K562 (cell line): Measurements from ENCODE around the gene METAP2. TPM values are rescaled to one million over a fixed set of nuclear protein-coding genes. Genes with fewer than 3 reads are reported as not detected.

Experiments
- BDP1 ChIP-seq: IDR thresholded peaks from 3 replicates; pipeline ENCODE4 v1.6.1; 2011; ENCODE audit not compliant: insufficient read length, insufficient read depth
- RBM25 ChIP-seq: fragments of 200-400 bp; formaldehyde crosslinking; IDR thresholded peaks from 2 replicates; pipeline ENCODE4 v1.6.1; 2018; ENCODE audit warnings: low read length, low read depth, moderate library complexity; ENCODE audit not compliant: severe bottlenecking
- REST ChIP-seq, 2 experiments: fragments of 450-650 bp; formaldehyde crosslinking in 1 of 2; IDR thresholded peaks; 2 replicates each; pipeline versions ENCODE4 v1.4.0 to v1.6.1; 2014 to 2020; ENCODE audit warnings: mild to moderate bottlenecking in 2 of 2, borderline replicate concordance in 1 of 2, low read depth in 1 of 2
- RFX5 ChIP-seq: IDR thresholded peaks from 2 replicates; pipeline ENCODE4 v1.6.1; 2011; ENCODE audit warnings: low read depth, mild to moderate bottlenecking, improper control_type of control experiment, low read length
- SMAD1 ChIP-seq: fragments of 150-350 bp; IDR thresholded peaks from 2 replicates; pipeline ENCODE4 v1.6.1; 2014; ENCODE audit warnings: low read length, low read depth; ENCODE audit not compliant: partially characterized antibody
- TCFL5 ChIP-seq: fragments of 250-450 bp; sonication (Bioruptor Pico); conservative IDR thresholded peaks from 2 replicates; pipeline ENCODE4 v1.6.1; 2021; ENCODE audit warnings: mild to moderate bottlenecking, moderate library complexity, matching md5 sums
- ZNF395 ChIP-seq: fragments of 200-800 bp; sonication (Bioruptor generic); IDR thresholded peaks from 2 replicates; pipeline ENCODE4 v1.6.1; 2017; ENCODE audit warnings: missing genetic modification characterization, missing compliant biosample characterization
- ZNF507 ChIP-seq: conservative IDR thresholded peaks from 2 replicates; pipeline ENCODE4 v1.6.1; 2017; ENCODE audit warnings: missing genetic modification characterization, missing compliant biosample characterization
- polyA plus RNA-seq, 8 experiments: library from polyadenylated mRNA; depleted of rRNA in 4 of 8; stranded (reverse) in 5 of 8; unstranded in 3 of 8; fragments of >200 nt; fragmentation: Nextera tagmentation in 2 of 8; fragmentation: Illumina TruSeq in 1 of 8; extraction: Ambion mirVana in 2 of 8; extraction: Trizol in 1 of 8; gene quantifications; 2 replicates each; pipeline versions ENCODE4 v1.2.1 to v1.2.3, GENCODE V29; 2011 to 2014; ENCODE audit warnings: inconsistent platforms in 1 of 8, missing spikeins in 1 of 8
- total RNA-seq, 7 experiments: library from RNA; depleted of rRNA in 6 of 7; stranded (reverse); fragments of >200 nt in 6 of 7; fragmentation: Illumina TruSeq in 2 of 7; extraction: Trizol in 2 of 7; gene quantifications; 2 replicates each; pipeline versions ENCODE4 v1.2.1 to v1.2.3, GENCODE V29; 2011 to 2021; ENCODE audit warnings: low replicate concordance in 1 of 7

The METAP2 gene
- total and polyA plus RNA-seq, 9 of the 15 experiments (the other 6 are each of a cell fraction or from before 2014, with no cell fraction given): 75.5 to 205 (median 164) TPM

GRCh38 chr12:95473884-95474659, at the start of gene METAP2 (continued):
- no peak for TF ChIP-seq REST (IDR thresholded peaks at IDR 0.05; ENCODE audit: borderline replicate concordance)
- 0 out of 2 replicates have a peak, but pooled peaks have one; percentile 30 for TF ChIP-seq REST (CRISPR knock-in tag; IDR thresholded peaks at IDR 0.05; ENCODE audit: low read depth)
- no peak for TF ChIP-seq ZNF507 (tag)
- peak; percentile 75 for TF ChIP-seq SMAD1
- TF ChIP-seq RBM25: no peak
- TF ChIP-seq BDP1: no peak
- no peak for TF ChIP-seq TCFL5
- no peak for TF ChIP-seq RFX5
- peak; percentile 54; the same call in 1 of the 2 replicates for TF ChIP-seq ZNF395 (CRISPR knock-in tag)
